ENCODE results near the gene TMEM132D.
"Not testable (repeated sequence)": the region's sequence is repeated elsewhere in the genome, so short reads cannot be mapped to it uniquely, and the experiment has no call there.

The TMEM132D gene

GRCh38 chr12:129588142-129588541 lies 315.7 kb downstream of the TMEM132D start:
- no peak for DNase-seq (ENCODE audit: low spot score)

- DNase-seq (ENCODE audit: low spot score), result no peak
Measured at GRCh38 chr12:129585296-129585695, 318.5 kb downstream of the TMEM132D start.

GRCh38 chr12:129579879-129580278 lies 323.9 kb downstream of the TMEM132D start:
- no peak for DNase-seq (ENCODE audit: low spot score)

GRCh38 chr12:129571901-129572494 lies 331.8 kb downstream of the TMEM132D start:
- no peak for DNase-seq (ENCODE audit: low spot score)

GRCh38 chr12:129570796-129571400 lies 332.9 kb downstream of the TMEM132D start:
- no peak for DNase-seq (ENCODE audit: low spot score)

GRCh38 chr12:129566800-129567199 lies 337.0 kb downstream of the TMEM132D start:
- no peak for DNase-seq (ENCODE audit: low spot score)

- DNase-seq (ENCODE audit: low spot score), result no peak
Measured at GRCh38 chr12:129564768-129565167, 339.1 kb downstream of the TMEM132D start.

GRCh38 chr12:129563266-129563665 lies 340.6 kb downstream of the TMEM132D start:
- DNase-seq (ENCODE audit: low spot score), result no peak

GRCh38 chr12:129561304-129561703 lies 342.5 kb downstream of the TMEM132D start:
- no peak for DNase-seq (ENCODE audit: low spot score)

- no peak for DNase-seq (ENCODE audit: low spot score)
Measured at GRCh38 chr12:129559776-129560175, 344.0 kb downstream of the TMEM132D start.

GRCh38 chr12:129558036-129558435 lies 345.8 kb downstream of the TMEM132D start:
- no peak for DNase-seq (ENCODE audit: low spot score)

- DNase-seq (ENCODE audit: low spot score), result no peak
Measured at GRCh38 chr12:129556082-129556481, 347.7 kb downstream of the TMEM132D start.

GRCh38 chr12:129552996-129553750 lies 350.7 kb downstream of the TMEM132D start:
- no peak for DNase-seq (ENCODE audit: low spot score)

- DNase-seq (ENCODE audit: low spot score), result no peak
Measured at GRCh38 chr12:129551441-129551840, 352.4 kb downstream of the TMEM132D start.

- no peak for DNase-seq (ENCODE audit: low spot score)
Measured at GRCh38 chr12:129550353-129550752, 353.5 kb downstream of the TMEM132D start.

- DNase-seq (ENCODE audit: low spot score), result no peak
Measured at GRCh38 chr12:129549656-129550055, 354.2 kb downstream of the TMEM132D start.

GRCh38 chr12:129549020-129549419 lies 354.8 kb downstream of the TMEM132D start:
- not testable (repeated sequence) for DNase-seq (ENCODE audit: low spot score)

- no peak for DNase-seq (ENCODE audit: low spot score)
Measured at GRCh38 chr12:129544716-129545115, 359.1 kb downstream of the TMEM132D start.

GRCh38 chr12:129540954-129541353 lies 362.9 kb downstream of the TMEM132D start:
- no peak for DNase-seq (ENCODE audit: low spot score)

GRCh38 chr12:129540249-129540648 lies 363.6 kb downstream of the TMEM132D start:
- DNase-seq (ENCODE audit: low spot score), result no peak

GRCh38 chr12:129538724-129539335 lies 365.0 kb downstream of the TMEM132D start:
- not testable (repeated sequence) for DNase-seq (ENCODE audit: low spot score)

GRCh38 chr12:129538137-129538536 lies 365.7 kb downstream of the TMEM132D start:
- DNase-seq (ENCODE audit: low spot score), result no peak
